Astrocyte of the spinal cord (primary cell): Measurements from ENCODE around the gene UBE2Q1.
A peak's percentile ranks its signal among the peaks of the same experiment; 100 is the strongest.

Experiments
- DNase-seq: peaks from one replicate; pipeline ENCODE4 v3.0.0; 2011; ENCODE audit warnings: low read depth, low spot score
- H3K4me3 ChIP-seq: 2 replicates; pipeline ENCODE4 v1.5.1; 2011; ENCODE audit warnings: low read depth, mild to moderate bottlenecking, low read length, moderate library complexity
- CTCF ChIP-seq: IDR thresholded peaks from 2 replicates; pipeline ENCODE4 v1.5.1; 2012; ENCODE audit warnings: low read depth, mild to moderate bottlenecking, low read length, inconsistent platforms
- in situ Hi-C: cut with HindIII; loops from 2 replicates; pipeline ENCODE4 v1.10.0; 2017; ENCODE audit warnings: low sequenced_read_pairs

UBE2Q1 gene

DNA sequence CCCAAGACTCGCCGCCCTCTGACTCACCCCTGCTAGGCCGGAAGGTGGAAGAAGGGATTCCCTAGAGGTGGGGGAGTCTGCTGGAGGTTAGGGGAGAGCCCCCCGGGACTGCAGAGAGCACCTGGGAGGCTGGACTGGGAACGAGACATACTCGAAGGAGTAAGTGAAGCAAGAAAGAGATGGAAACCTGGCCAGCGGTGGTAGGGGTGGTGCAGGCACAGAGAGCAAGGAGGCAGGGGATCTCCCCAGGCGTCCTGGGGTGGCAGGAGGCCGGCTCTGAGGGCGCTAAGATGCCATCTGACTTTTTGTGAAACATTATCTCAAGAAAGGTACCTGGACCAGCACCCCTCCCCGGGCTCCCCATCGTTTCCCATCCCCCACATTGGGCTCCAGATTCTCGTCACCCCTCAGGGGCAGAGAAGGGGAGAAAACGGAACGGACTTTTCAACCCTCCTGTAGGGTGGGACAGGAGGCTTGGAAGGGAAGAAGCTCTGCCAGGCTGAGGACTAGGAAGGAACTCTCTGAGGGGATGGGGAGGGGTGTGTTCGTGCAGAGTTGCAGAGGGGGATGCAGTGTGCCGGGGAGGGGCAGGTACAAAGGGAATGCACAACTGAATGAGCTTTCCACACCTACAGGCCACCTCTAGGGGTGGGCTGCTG is 9.8 kb upstream of the UBE2Q1 start:
- no peak for TF ChIP-seq CTCF
- no peak overlapping the region for H3K4me3 ChIP-seq
- in situ Hi-C loops = no loop called here

DNA sequence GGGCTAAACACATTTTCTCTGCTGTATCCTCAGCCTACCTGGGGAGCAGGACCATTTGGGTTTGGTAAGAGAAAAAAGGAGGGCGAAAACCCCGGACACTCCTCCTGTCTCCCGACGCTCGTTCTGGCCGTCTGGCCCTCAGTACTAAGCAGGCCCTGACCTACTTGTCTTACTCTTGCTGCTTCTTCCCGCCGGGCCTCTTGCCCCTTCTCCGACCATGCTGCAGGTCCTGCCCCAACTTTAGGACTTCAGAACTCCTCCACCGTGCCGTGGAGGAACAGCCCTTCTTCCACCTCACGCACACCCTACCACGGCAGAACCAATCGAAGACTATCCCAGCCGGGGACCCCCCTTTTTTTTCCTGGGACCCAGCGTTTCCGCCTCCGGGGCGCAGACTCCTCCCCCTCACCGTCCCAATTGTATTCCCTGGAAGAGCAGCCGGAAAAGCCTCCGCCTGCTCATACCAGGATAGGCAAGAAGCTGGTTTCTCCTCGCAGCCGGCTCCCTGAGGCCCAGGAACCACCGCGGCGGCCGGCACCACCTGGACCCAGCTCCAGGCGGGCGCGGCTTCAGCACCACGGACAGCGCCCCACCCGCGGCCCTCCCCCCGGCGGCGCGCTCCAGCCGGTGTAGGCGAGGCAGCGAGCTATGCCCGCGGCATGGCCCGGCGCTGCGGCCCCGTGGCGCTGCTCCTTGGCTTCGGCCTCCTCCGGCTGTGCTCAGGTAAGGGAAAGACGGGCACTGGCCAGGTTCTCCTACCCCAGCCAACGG is 9.1 kb upstream of the UBE2Q1 start, which contains the start of gene CHRNB2:
Gene CHRNB2, plus strand, starts transcription at position 393 of the 771 bp plus-strand sequence. Its CDS starts 267 bp downstream, at position 660.
- DNase-seq = peak; percentile 26
- no peak for TF ChIP-seq CTCF
- H3K4me3 ChIP-seq = no peak within 1 kb of the TSS
- in situ Hi-C loops = no loop called here

More for the DNA sequence above, 9.8 kb upstream of the UBE2Q1 start:
- no peak for DNase-seq

DNA sequence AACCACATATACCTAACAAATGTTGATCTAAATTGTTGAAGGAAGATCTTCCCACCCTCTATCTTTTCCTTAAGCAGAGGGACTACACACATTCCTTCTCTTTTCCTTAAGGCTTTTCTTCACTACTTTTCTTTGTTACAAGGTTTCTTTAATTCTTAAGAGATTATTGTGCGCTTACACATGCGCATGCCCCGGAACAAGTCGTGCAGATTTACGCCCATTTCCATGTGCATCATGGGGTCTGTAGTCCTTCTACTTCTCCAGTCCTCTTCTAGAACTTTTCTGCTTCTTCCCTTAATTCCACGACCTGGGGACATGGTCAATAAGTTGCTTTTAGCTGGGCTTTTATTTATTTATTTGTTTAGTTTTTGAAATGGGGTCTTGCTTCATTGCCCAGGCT is 7.4 kb upstream of the UBE2Q1 start:
- in situ Hi-C loops = no loop called here
- TF ChIP-seq CTCF = no peak
- no peak for DNase-seq
- no peak overlapping the region for H3K4me3 ChIP-seq

- peak; percentile 93 for DNase-seq
- peak; percentile 92 for TF ChIP-seq CTCF
- peak overlapping the region; percentile 66 for H3K4me3 ChIP-seq
- in situ Hi-C loops = no loop called here
Measured at GRCh38 chr1:154559466-154560044, 1.1 kb upstream of the UBE2Q1 start.

GRCh38 chr1:154558720-154559465 is 431 bp upstream of the UBE2Q1 start:
- TF ChIP-seq CTCF = no peak
- peak overlapping the region; percentile 66 for H3K4me3 ChIP-seq
- in situ Hi-C loops = no loop called here
- peak; percentile 99 for DNase-seq
